Breast epithelium (tissue), 4 donors: ENCODE results near the gene GPR42. TPM values are rescaled to one million over a fixed set of nuclear protein-coding genes. Genes with fewer than 3 reads are reported as not detected.

Source experiments
- DNase-seq, 2 donors: peaks; one replicate each; pipeline ENCODE4 v3.0.0-alpha.2; 2019; ENCODE audit warnings: low spot score in 2 of 2
- H3K27ac ChIP-seq, 2 donors: fragments of 200-600 bp; sonication (generic) in 1 of 2; one replicate each; pipeline ENCODE4 v1.5.1; 2016 to 2019; ENCODE audit warnings: mild to moderate bottlenecking in 1 of 2
- H3K27me3 ChIP-seq, 2 donors: fragments of 200-600 bp; sonication (generic) in 1 of 2; one replicate each; pipeline versions ENCODE4 v1.5.1 to v1.6.0; 2017 to 2019; ENCODE audit warnings: control low read depth in 1 of 2, mild to moderate bottlenecking in 1 of 2
- H3K36me3 ChIP-seq: fragments of 200-600 bp; one replicate; pipeline ENCODE4 v1.5.1; 2019
- H3K4me1 ChIP-seq, 2 donors: fragments of 200-600 bp; sonication (generic); one replicate each; pipeline ENCODE4 v1.5.1; 2016 to 2019; ENCODE audit warnings: control low read depth in 1 of 2
- H3K4me3 ChIP-seq, 3 donors: fragments of 200-600 bp; sonication (generic); 1 replicate in 2 of 3; 2 replicates in 1 of 3; pipeline ENCODE4 v1.5.1; 2016 to 2019; ENCODE audit warnings: mild to moderate bottlenecking in 3 of 3, moderate library complexity in 2 of 3
- H3K9me3 ChIP-seq, 2 donors: fragments of 200-600 bp; sonication (generic) in 1 of 2; one replicate each; pipeline ENCODE4 v1.5.1; 2016 to 2019; ENCODE audit warnings: control low read depth in 1 of 2
- CTCF ChIP-seq, 3 donors: fragments of 450-650 bp; IDR thresholded peaks; one replicate each; pipeline ENCODE4 v1.5.1; 2016 to 2017; ENCODE audit warnings: antibody characterized with exemption in 3 of 3, mild to moderate bottlenecking in 3 of 3, moderate library complexity in 3 of 3
- POLR2A ChIP-seq: fragments of 450-650 bp; IDR thresholded peaks from one replicate; pipeline ENCODE4 v1.6.1; 2016; ENCODE audit warnings: antibody characterized with exemption, mild to moderate bottlenecking, moderate library complexity
- POLR2AphosphoS5 ChIP-seq, 3 donors: sonication (generic); formaldehyde crosslinking; IDR thresholded peaks; one replicate each; pipeline ENCODE4 v1.6.1; 2017; ENCODE audit warnings: antibody characterized with exemption in 3 of 3
- intact Hi-C: fragments of 100-400 bp; cut with DNase I; formaldehyde crosslinking; loops from one replicate; pipeline ENCODE4 v1.15.1; 2023; ENCODE audit warnings: low total_unique reads
- total RNA-seq, 3 donors: library from RNA; depleted of rRNA; stranded (reverse); fragments of >200 nt; gene quantifications; one replicate each; pipeline ENCODE4 v1.1.0, GENCODE V29; 2016

GPR42 gene
- total RNA-seq, 3 donors from 2014 or later, result 0.66 TPM; not detected in 2

GRCh38 chr19:35337097-35337983 is 33.5 kb upstream of the GPR42 start:
- Histone ChIP-seq H3K4me1 (no peaks in the 10 kb centered on the region), H3K27me3 (no peaks in the 10 kb centered on the region), H3K36me3 (no peaks in the 10 kb centered on the region), H3K4me3 (no peak overlapping the region), H3K27ac (no peak overlapping the region), H3K9me3 (no peaks in the 10 kb centered on the region)
- no peak for DNase-seq
- intact Hi-C loops, result no loop called here
- TF ChIP-seq POLR2AphosphoS5 (IDR thresholded peaks at IDR 0.05) (no peak), CTCF (IDR thresholded peaks at IDR 0.05) (no peak), POLR2A (no peak)

- Histone ChIP-seq H3K27me3 (no peaks in the 10 kb centered on the region), H3K4me3 (no peak overlapping the region), H3K9me3 (no peaks in the 10 kb centered on the region), H3K36me3 (no peaks in the 10 kb centered on the region), H3K4me1 (no peaks in the 10 kb centered on the region), H3K27ac (no peak overlapping the region)
- TF ChIP-seq POLR2A, result no peak
- TF ChIP-seq CTCF (IDR thresholded peaks at IDR 0.05), result no peak
- no peak for TF ChIP-seq POLR2AphosphoS5 (IDR thresholded peaks at IDR 0.05)
- DNase-seq, result no peak
- intact Hi-C loops, result no loop called here
These were observed 32.9 kb upstream of the GPR42 start for GRCh38 chr19:35337984-35338296.

DNA sequence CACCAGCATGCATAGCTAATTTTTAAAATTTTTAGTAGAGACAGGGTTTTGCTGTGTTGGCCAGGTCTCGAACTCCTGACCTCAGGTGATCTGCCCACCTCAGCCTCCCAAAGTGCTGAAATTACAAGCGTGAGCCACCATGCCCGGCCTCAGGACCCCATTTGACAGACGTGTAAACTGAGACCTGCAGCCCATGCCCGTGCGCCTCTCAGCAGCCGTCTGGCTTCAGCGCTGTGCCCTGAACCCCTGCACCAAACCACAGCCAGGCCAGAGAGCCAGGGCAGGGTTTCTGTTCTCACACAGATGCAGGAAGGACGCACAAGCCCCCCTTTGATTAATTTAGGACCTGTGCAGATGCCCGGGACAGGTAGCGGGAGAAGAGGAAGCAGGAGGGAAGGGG is 30.4 kb upstream of the GPR42 start:
- Histone ChIP-seq H3K27me3 (no peaks in the 10 kb centered on the region), H3K4me3 (no peak overlapping the region), H3K4me1 (no peaks in the 10 kb centered on the region), H3K9me3 (no peaks in the 10 kb centered on the region), H3K36me3 (no peaks in the 10 kb centered on the region), H3K27ac (no peak overlapping the region)
- no peak for DNase-seq
- intact Hi-C loops, result no loop called here
- TF ChIP-seq POLR2AphosphoS5 (IDR thresholded peaks at IDR 0.05) (no peak), CTCF (IDR thresholded peaks at IDR 0.05) (no peak), POLR2A (no peak)

DNA sequence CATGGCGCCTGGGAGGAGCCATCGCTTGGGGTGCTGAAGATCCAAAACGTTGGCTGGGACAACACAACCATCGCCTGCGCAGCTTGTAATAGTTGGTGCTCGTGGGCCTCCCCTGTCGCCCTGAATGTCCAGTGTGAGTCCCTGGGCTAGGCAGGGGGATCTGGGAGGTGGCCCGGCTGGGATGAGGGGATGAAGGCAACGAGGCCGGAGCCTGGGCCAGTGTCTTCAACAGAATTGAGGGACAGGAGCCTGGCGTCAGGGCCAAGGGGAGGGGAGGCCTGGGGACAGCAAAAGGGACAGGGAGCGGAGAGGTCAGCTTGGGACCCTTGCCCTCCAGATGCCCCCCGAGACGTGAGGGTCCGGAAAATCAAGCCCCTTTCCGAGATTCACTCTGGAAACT is 29.9 kb upstream of the GPR42 start:
- Histone ChIP-seq H3K4me3 (no peak overlapping the region), H3K27ac (no peak overlapping the region), H3K36me3 (no peaks in the 10 kb centered on the region), H3K4me1 (no peaks in the 10 kb centered on the region), H3K9me3 (no peaks in the 10 kb centered on the region), H3K27me3 (no peaks in the 10 kb centered on the region)
- no peak for TF ChIP-seq POLR2A
- no peak for TF ChIP-seq CTCF (IDR thresholded peaks at IDR 0.05)
- no peak for TF ChIP-seq POLR2AphosphoS5 (IDR thresholded peaks at IDR 0.05)
- intact Hi-C loops, result no loop called here
- DNase-seq, result no peak

DNA sequence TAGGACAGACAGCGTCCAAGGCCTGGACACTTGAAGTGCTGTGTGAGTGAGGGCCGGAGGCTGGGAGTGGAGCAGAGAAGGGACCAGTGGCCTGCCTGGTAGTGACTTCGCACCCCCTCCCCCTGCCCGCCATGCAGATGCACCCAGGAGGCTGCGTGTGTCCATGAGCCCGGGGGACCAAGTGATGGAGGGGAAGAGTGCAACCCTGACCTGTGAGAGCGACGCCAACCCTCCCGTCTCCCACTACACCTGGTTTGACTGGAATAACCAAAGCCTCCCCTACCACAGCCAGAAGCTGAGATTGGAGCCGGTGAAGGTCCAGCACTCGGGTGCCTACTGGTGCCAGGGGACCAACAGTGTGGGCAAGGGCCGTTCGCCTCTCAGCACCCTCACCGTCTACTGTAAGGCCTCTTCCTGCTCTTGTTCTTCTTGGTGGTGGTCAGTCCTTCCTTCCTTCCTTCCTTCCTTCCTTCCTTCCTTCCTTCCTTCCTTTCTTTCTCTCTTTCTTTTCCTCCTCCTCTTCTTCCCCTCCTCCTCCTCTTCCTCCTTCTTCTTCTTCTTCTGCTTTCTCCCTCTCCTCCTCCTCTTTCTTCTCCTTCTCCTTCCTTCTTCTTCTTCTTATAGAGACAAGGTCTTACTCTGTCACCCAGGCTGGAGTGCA is 29.2 kb upstream of the GPR42 start:
- H3K36me3 ChIP-seq, result no peaks in the 10 kb centered on the region
- TF ChIP-seq POLR2AphosphoS5 (IDR thresholded peaks at IDR 0.05) (no peak), CTCF (IDR thresholded peaks at IDR 0.05) (no peak), POLR2A (no peak)
- H3K27me3 ChIP-seq, result no peaks in the 10 kb centered on the region
- H3K9me3 ChIP-seq, result no peaks in the 10 kb centered on the region
- DNase-seq, result no peak
- no peaks in the 10 kb centered on the region for H3K4me1 ChIP-seq
- intact Hi-C loops, result no loop called here
- no peak overlapping the region for H3K4me3 ChIP-seq
- H3K27ac ChIP-seq, result no peak overlapping the region
